Subcutaneous adipose tissue (tissue), 4 donors: Measurements from ENCODE around the gene NAB1. TPM values are rescaled to one million over a fixed set of nuclear protein-coding genes. Genes with fewer than 3 reads are reported as not detected.

Experiments
- CTCF ChIP-seq: fragments of 450-650 bp; IDR thresholded peaks from one replicate; pipeline ENCODE4 v1.5.1; 2016; ENCODE audit warnings: low read depth, mild to moderate bottlenecking, control low read depth, antibody characterized with exemption, moderate library complexity
- total RNA-seq, 4 donors: library from RNA; depleted of rRNA; stranded (reverse); fragments of >200 nt; gene quantifications; one replicate each; pipeline ENCODE4 v1.1.0, GENCODE V29; 2016

NAB1 gene
- total RNA-seq, 4 donors from 2014 or later, result 45.2 to 60.1 (median 56.3) TPM

GRCh38 chr2:190718652-190719526, 70.0 kb downstream of the NAB1 start:
- TF ChIP-seq CTCF, result no peak

- no peak for TF ChIP-seq CTCF
These were observed 71.4 kb downstream of the NAB1 start for GRCh38 chr2:190720276-190720675.

GRCh38 chr2:190720691-190721090, 71.8 kb downstream of the NAB1 start:
- no peak for TF ChIP-seq CTCF

GRCh38 chr2:190722061-190722759, 73.3 kb downstream of the NAB1 start:
- TF ChIP-seq CTCF, result no peak

GRCh38 chr2:190722835-190723234, 74.0 kb downstream of the NAB1 start:
- TF ChIP-seq CTCF, result no peak

GRCh38 chr2:190723397-190724090, 74.7 kb downstream of the NAB1 start:
- no peak for TF ChIP-seq CTCF

GRCh38 chr2:190726255-190726654, 77.4 kb downstream of the NAB1 start:
- no peak for TF ChIP-seq CTCF
